Non-pigmented ciliary epithelial cell (primary cell): ENCODE results near the gene MRPS12.
"Not testable (repeated sequence)": the region's sequence is repeated elsewhere in the genome, so short reads cannot be mapped to it uniquely, and the experiment has no call there.

ENCODE experiments used
- DNase-seq: peaks from one replicate; pipeline ENCODE4 v3.0.0-alpha.2; 2010; ENCODE audit warnings: low read depth

Gene MRPS12

GRCh38 chr19:38930776-38931520, at the start of gene MRPS12:
MRPS12 (plus strand) TSS chr19:38930944; CDS start chr19:38931295, 351 bp downstream.
- peak; percentile 97 for DNase-seq

- DNase-seq, result no peak
These were observed 47.5 kb upstream of the MRPS12 start for GRCh38 chr19:38883286-38883685.

- DNase-seq, result not testable (repeated sequence)
These were observed 46.1 kb upstream of the MRPS12 start for GRCh38 chr19:38884691-38885090.

GRCh38 chr19:38888876-38889275, 41.9 kb upstream of the MRPS12 start:
- DNase-seq, result no peak

GRCh38 chr19:38889803-38890202, 40.9 kb upstream of the MRPS12 start:
- DNase-seq, result no peak

GRCh38 chr19:38890686-38891085, 40.1 kb upstream of the MRPS12 start:
- no peak for DNase-seq

- no peak for DNase-seq
These were observed 39.0 kb upstream of the MRPS12 start for GRCh38 chr19:38891771-38892170.

- no peak for DNase-seq
These were observed 37.9 kb upstream of the MRPS12 start for GRCh38 chr19:38892841-38893240.

- DNase-seq, result no peak
These were observed 37.4 kb upstream of the MRPS12 start for GRCh38 chr19:38893341-38893771.

GRCh38 chr19:38894968-38895367, 35.8 kb upstream of the MRPS12 start:
- DNase-seq, result no peak

GRCh38 chr19:38898788-38899446, 31.8 kb upstream of the MRPS12 start:
- no peak for DNase-seq

- DNase-seq, result peak; percentile 99
These were observed 31.1 kb upstream of the MRPS12 start, which contains the start of the genes NFKBIB and SIRT2 for GRCh38 chr19:38899447-38900201. NFKBIB (plus strand) TSS chr19:38899969; CDS start chr19:38900033, 64 bp downstream. SIRT2 (minus strand) TSS chr19:38899618; CDS start chr19:38899521, 97 bp downstream.

- DNase-seq, result no peak
These were observed 30.5 kb upstream of the MRPS12 start for GRCh38 chr19:38900202-38900629.

- no peak for DNase-seq
These were observed 30.0 kb upstream of the MRPS12 start for GRCh38 chr19:38900743-38901190.

GRCh38 chr19:38901683-38902082, 29.1 kb upstream of the MRPS12 start:
- DNase-seq, result no peak

GRCh38 chr19:38904581-38905539, 25.9 kb upstream of the MRPS12 start:
- no peak for DNase-seq

- no peak for DNase-seq
These were observed 25.1 kb upstream of the MRPS12 start for GRCh38 chr19:38905620-38906019.

GRCh38 chr19:38907227-38907626, 23.5 kb upstream of the MRPS12 start:
- DNase-seq, result no peak

GRCh38 chr19:38907670-38908069, 23.1 kb upstream of the MRPS12 start:
- DNase-seq, result no peak

GRCh38 chr19:38908911-38909310, 21.8 kb upstream of the MRPS12 start:
- no peak for DNase-seq

GRCh38 chr19:38910488-38910887, 20.3 kb upstream of the MRPS12 start:
- no peak for DNase-seq
